ENCODE results near the gene ABCC5.

ABCC5 gene

GRCh38 chr3:183913580-183913920, 104.1 kb downstream of the ABCC5 start:
- Histone ChIP-seq H3K4me3 (ENCODE audit: low read length) (no peak overlapping the region), H3K4me2 (ENCODE audit: low read depth, low read length) (no peak overlapping the region), H3K4me1 (ENCODE audit: low read length) (no peaks in the 10 kb centered on the region), H2AFZ (ENCODE audit: low read length) (no peak overlapping the region), H4K20me1 (ENCODE audit: insufficient read depth, low read length) (no peaks in the 10 kb centered on the region), H3F3A (ENCODE audit: insufficient read depth, low read length) (no peaks in the 10 kb centered on the region), H3K9ac (ENCODE audit: low read length) (no peak overlapping the region), H3K27me3 (replicated peaks; ENCODE audit: insufficient read depth, low read length) (no peaks in the 10 kb centered on the region), H3K27ac (ENCODE audit: low read length) (no peak overlapping the region), H3K79me2 (ENCODE audit: low read length) (no peaks in the 10 kb centered on the region), H3K36me3 (replicated peaks; ENCODE audit: insufficient read depth, low read length) (no peaks in the 10 kb centered on the region), H3K9me3 (replicated peaks; ENCODE audit: insufficient read depth, low read length) (no peaks in the 10 kb centered on the region), H3K9me2 (replicated peaks; ENCODE audit: insufficient read depth, low read length) (no peaks in the 10 kb centered on the region)
- TF ChIP-seq EZH2 (optimal IDR thresholded peaks at IDR 0.05; ENCODE audit: low read depth, low read length) (no peak), CTCF (IDR thresholded peaks at IDR 0.05; ENCODE audit: low read length) (no peak), EZH2phosphoT487 (IDR thresholded peaks at IDR 0.05; ENCODE audit: low read length) (no peak)
- DNase-seq, result no peak

GRCh38 chr3:183912895-183913579, 104.6 kb downstream of the ABCC5 start:
- H3K27me3 ChIP-seq (replicated peaks; ENCODE audit: insufficient read depth, low read length), result no peaks in the 10 kb centered on the region
- H3K27ac ChIP-seq (ENCODE audit: low read length), result no peak overlapping the region
- H3K4me3 ChIP-seq (ENCODE audit: low read length), result no peak overlapping the region

GRCh38 chr3:183911763-183912506, 105.7 kb downstream of the ABCC5 start:
- no peak for TF ChIP-seq EZH2phosphoT487 (IDR thresholded peaks at IDR 0.05; ENCODE audit: low read length)
- TF ChIP-seq CTCF (IDR thresholded peaks at IDR 0.05; ENCODE audit: low read length), result no peak
- no peak for TF ChIP-seq EZH2 (optimal IDR thresholded peaks at IDR 0.05; ENCODE audit: low read depth, low read length)
- H3K4me2 ChIP-seq (ENCODE audit: low read depth, low read length), result no peak overlapping the region
- DNase-seq, result no peak
- no peak overlapping the region for H3K4me3 ChIP-seq (ENCODE audit: low read length)
- H3K36me3 ChIP-seq (replicated peaks; ENCODE audit: insufficient read depth, low read length), result no peaks in the 10 kb centered on the region
- H2AFZ ChIP-seq (ENCODE audit: low read length), result no peak overlapping the region
- no peaks in the 10 kb centered on the region for H3K79me2 ChIP-seq (ENCODE audit: low read length)
- H3F3A ChIP-seq (ENCODE audit: insufficient read depth, low read length), result no peaks in the 10 kb centered on the region
- no peaks in the 10 kb centered on the region for H3K9me2 ChIP-seq (replicated peaks; ENCODE audit: insufficient read depth, low read length)
- H4K20me1 ChIP-seq (ENCODE audit: insufficient read depth, low read length), result no peaks in the 10 kb centered on the region
- H3K27ac ChIP-seq (ENCODE audit: low read length), result no peak overlapping the region
- no peaks in the 10 kb centered on the region for H3K4me1 ChIP-seq (ENCODE audit: low read length)
- H3K9me3 ChIP-seq (replicated peaks; ENCODE audit: insufficient read depth, low read length), result no peaks in the 10 kb centered on the region
- H3K9ac ChIP-seq (ENCODE audit: low read length), result no peak overlapping the region
- no peaks in the 10 kb centered on the region for H3K27me3 ChIP-seq (replicated peaks; ENCODE audit: insufficient read depth, low read length)

More at GRCh38 chr3:183912895-183913579, 104.6 kb downstream of the ABCC5 start:
- Histone ChIP-seq H3K9me3 (replicated peaks; ENCODE audit: insufficient read depth, low read length) (no peaks in the 10 kb centered on the region), H3K36me3 (replicated peaks; ENCODE audit: insufficient read depth, low read length) (no peaks in the 10 kb centered on the region), H3K9me2 (replicated peaks; ENCODE audit: insufficient read depth, low read length) (no peaks in the 10 kb centered on the region), H3K4me1 (ENCODE audit: low read length) (no peaks in the 10 kb centered on the region), H2AFZ (ENCODE audit: low read length) (no peak overlapping the region), H3K79me2 (ENCODE audit: low read length) (no peaks in the 10 kb centered on the region), H3K9ac (ENCODE audit: low read length) (no peak overlapping the region), H4K20me1 (ENCODE audit: insufficient read depth, low read length) (no peaks in the 10 kb centered on the region), H3K4me2 (ENCODE audit: low read depth, low read length) (no peak overlapping the region), H3F3A (ENCODE audit: insufficient read depth, low read length) (no peaks in the 10 kb centered on the region)
- TF ChIP-seq EZH2phosphoT487 (IDR thresholded peaks at IDR 0.05; ENCODE audit: low read length) (no peak), CTCF (IDR thresholded peaks at IDR 0.05; ENCODE audit: low read length) (no peak), EZH2 (optimal IDR thresholded peaks at IDR 0.05; ENCODE audit: low read depth, low read length) (no peak)
- no peak for DNase-seq

Data from MM.1S (cell line).